SJCRH30 (cell line): ENCODE measurements around the gene GRB10. TPM values are rescaled to one million over a fixed set of nuclear protein-coding genes. Genes with fewer than 3 reads are reported as not detected.

ENCODE experiments used
- DNase-seq, 2 experiments: peaks; one replicate each; pipeline ENCODE4 v3.0.0-alpha.2; 2015 to 2020
- H3K27ac ChIP-seq: fragments of 250-450 bp; sonication (Bioruptor Pico); 2 replicates; pipeline ENCODE4 v1.5.1; 2020; ENCODE audit warnings: mild to moderate bottlenecking, moderate library complexity
- H3K27me3 ChIP-seq: fragments of 250-450 bp; sonication (Bioruptor Pico); 2 replicates; pipeline ENCODE4 v1.5.1; 2020; ENCODE audit warnings: mild to moderate bottlenecking, moderate library complexity
- H3K36me3 ChIP-seq: fragments of 250-450 bp; sonication (Bioruptor Pico); 2 replicates; pipeline ENCODE4 v1.5.1; 2020; ENCODE audit warnings: mild to moderate bottlenecking, moderate library complexity
- H3K4me1 ChIP-seq: fragments of 250-450 bp; sonication (Bioruptor Pico); 2 replicates; pipeline ENCODE4 v1.5.1; 2020; ENCODE audit warnings: mild to moderate bottlenecking, moderate library complexity
- H3K4me3 ChIP-seq: fragments of 250-450 bp; sonication (Bioruptor Pico); 2 replicates; pipeline ENCODE4 v1.5.1; 2020; ENCODE audit warnings: mild to moderate bottlenecking, moderate library complexity
- H3K9me3 ChIP-seq: fragments of 250-450 bp; sonication (Bioruptor Pico); replicated peaks from 2 replicates; pipeline ENCODE4 v1.5.1; 2020; ENCODE audit warnings: mild to moderate bottlenecking, moderate library complexity
- total RNA-seq: library from RNA; depleted of rRNA; stranded (reverse); fragments of >200 nt; shearing (Covaris generic); gene quantifications from 2 replicates; pipeline ENCODE4 v1.2.3, GENCODE V29; 2014

GRB10 gene
- total RNA-seq, 1 experiment from 2014 or later, result 0.95 TPM

GRCh38 chr7:50657341-50657873 lies 125.3 kb downstream of the GRB10 start:
- Histone ChIP-seq H3K4me3 (no peak overlapping the region), H3K4me1 (no peaks in the 10 kb centered on the region), H3K27ac (no peak overlapping the region), H3K27me3 (no peaks in the 10 kb centered on the region), H3K9me3 (no peaks in the 10 kb centered on the region), H3K36me3 (no peaks in the 10 kb centered on the region)
- DNase-seq, result no peak

- Histone ChIP-seq H3K4me3 (no peak overlapping the region), H3K27ac (no peak overlapping the region)
- no peak for DNase-seq
These were observed 126.4 kb downstream of the GRB10 start for GRCh38 chr7:50656141-50656895.

GRCh38 chr7:50655490-50655889 lies 127.2 kb downstream of the GRB10 start:
- no peak overlapping the region for H3K27ac ChIP-seq
- no peaks in the 10 kb centered on the region; the same call in 1 of the 2 replicates for H3K27me3 ChIP-seq
- no peak for DNase-seq
- H3K4me3 ChIP-seq, result no peak overlapping the region
- H3K9me3 ChIP-seq, result no peaks in the 10 kb centered on the region
- H3K36me3 ChIP-seq, result no peaks in the 10 kb centered on the region
- H3K4me1 ChIP-seq, result no peaks in the 10 kb centered on the region

More at GRCh38 chr7:50656141-50656895, 126.4 kb downstream of the GRB10 start:
- Histone ChIP-seq H3K27me3 (no peaks in the 10 kb centered on the region; the same call in 1 of the 2 replicates), H3K9me3 (no peaks in the 10 kb centered on the region), H3K36me3 (no peaks in the 10 kb centered on the region), H3K4me1 (no peaks in the 10 kb centered on the region)

DNA sequence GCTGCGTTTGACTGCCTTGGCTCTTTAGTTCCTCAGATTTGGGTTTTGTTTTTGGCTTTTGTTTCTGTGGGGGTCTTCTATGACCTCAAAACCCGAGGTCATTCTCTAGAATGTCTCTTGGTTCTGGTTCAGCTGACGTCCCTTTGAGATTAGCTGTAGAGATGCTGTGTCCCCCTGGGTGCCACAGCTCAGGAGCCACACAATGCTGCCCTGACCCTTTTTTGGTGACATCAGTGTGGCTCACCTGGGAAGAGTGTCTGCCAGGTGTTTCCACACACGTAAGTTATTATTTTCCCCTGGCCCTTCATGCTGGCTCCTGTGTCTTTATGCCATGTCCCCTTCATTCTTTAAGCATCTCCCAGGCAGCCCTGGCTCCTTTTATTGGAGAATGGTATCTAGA lies 127.7 kb downstream of the GRB10 start:
- Histone ChIP-seq H3K27me3 (no peaks in the 10 kb centered on the region; the same call in 1 of the 2 replicates), H3K27ac (no peak overlapping the region), H3K4me1 (no peaks in the 10 kb centered on the region), H3K4me3 (no peak overlapping the region), H3K36me3 (no peaks in the 10 kb centered on the region), H3K9me3 (no peaks in the 10 kb centered on the region)
- no peak for DNase-seq

DNA sequence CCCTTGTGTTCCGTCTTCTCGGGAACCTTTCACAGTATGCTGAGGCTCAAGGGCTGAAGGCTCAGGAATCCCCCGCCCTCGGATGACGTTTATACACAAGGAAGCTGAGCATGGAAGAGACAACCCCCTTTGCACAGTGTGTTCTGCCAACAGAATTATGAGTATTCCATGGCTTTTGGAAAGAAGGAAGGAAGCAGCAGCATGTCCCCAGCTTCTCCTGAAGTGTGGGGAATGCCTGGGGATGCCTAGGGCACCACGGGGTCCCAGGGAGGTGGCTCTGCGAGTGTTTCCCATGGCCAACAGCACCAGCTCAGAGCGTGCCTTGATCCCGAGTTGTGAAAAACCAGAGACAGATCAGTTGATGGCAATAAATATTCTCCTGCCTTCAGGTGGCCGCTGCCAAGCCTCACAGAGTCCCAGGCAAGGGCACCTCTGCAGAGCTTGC lies 128.7 kb downstream of the GRB10 start:
- H3K27ac ChIP-seq, result no peak overlapping the region
- H3K4me3 ChIP-seq, result no peak overlapping the region
- H3K4me1 ChIP-seq, result no peaks in the 10 kb centered on the region
- no peaks in the 10 kb centered on the region; the same call in 1 of the 2 replicates for H3K27me3 ChIP-seq
- no peaks in the 10 kb centered on the region for H3K9me3 ChIP-seq
- no peaks in the 10 kb centered on the region for H3K36me3 ChIP-seq
- no peak for DNase-seq

DNA sequence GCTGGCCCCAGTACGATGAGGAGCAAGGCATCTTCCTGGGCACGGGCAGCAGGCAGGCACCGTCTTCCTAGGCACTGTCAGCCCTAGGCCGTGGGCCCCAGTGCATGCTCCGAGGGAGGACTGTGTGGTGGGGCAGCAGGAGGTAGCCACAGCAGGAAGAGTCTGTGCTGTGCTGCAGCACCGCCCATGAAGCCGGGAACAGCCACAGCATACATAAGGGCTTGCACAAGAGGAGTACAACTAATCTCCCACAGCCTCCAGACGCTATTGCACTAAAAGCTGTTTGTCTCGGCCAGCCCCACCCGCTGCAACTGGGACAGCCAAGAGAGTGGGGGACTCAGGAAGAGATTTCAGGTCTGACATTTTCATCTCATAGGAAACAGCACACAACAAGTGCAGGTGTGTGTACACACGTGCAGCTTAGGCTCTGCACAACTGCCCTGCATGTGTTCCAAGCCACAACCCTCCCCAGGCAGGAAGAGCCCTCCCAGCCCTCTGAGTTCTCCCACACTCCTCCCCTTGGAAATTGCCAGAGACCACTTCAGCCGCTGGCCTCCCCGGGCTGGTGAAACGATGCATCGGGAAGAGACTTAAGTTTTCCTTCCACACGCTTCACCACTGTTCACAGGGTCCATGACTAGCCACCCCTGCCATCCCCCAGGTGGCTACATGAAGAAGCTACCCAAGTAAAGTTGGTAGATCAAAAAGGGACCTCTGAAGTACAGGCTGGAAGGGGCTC lies 129.4 kb downstream of the GRB10 start:
- no peaks in the 10 kb centered on the region for H3K9me3 ChIP-seq
- no peak for DNase-seq
- H3K4me3 ChIP-seq, result no peak overlapping the region
- no peaks in the 10 kb centered on the region for H3K4me1 ChIP-seq
- no peaks in the 10 kb centered on the region; the same call in 1 of the 2 replicates for H3K27me3 ChIP-seq
- H3K36me3 ChIP-seq, result no peaks in the 10 kb centered on the region
- no peak overlapping the region for H3K27ac ChIP-seq

DNA sequence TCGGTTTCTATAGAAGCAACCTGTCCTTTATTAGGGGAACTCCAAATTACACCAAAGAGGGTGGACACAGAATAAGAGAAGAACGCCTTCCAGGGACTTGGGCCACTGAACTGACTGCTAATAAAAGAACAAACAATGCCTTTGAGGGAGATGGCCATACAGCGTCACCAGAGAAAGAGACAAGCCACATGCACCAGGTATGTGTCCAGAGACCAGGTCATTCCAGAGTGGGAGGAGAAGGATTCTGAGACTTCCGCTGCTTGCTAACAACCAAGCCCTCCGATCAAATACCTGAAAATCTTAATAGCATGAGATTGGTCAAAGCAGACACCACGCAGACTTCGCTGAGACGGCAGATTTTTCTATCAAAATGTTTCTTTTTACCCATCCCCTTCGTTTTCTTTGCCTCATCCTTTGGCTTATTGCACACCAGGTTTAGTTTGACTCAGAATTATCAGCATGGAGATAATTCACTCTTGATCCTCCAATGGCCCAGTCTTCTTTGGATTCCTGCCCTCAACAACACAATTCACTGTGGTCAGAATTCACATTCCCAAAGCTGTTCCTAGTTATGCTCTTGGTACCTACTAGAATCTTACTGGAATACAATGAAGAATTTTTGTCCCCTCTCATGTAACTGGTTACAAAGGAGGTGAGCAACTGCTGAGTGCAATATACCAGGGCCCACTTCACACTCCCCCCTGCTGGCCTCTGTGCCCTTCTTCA lies 130.1 kb downstream of the GRB10 start:
- no peaks in the 10 kb centered on the region for H3K9me3 ChIP-seq
- H3K27me3 ChIP-seq, result no peaks in the 10 kb centered on the region; the same call in 1 of the 2 replicates
- H3K27ac ChIP-seq, result no peak overlapping the region
- H3K4me1 ChIP-seq, result no peaks in the 10 kb centered on the region
- DNase-seq, result no peak
- H3K36me3 ChIP-seq, result no peaks in the 10 kb centered on the region
- no peak overlapping the region for H3K4me3 ChIP-seq

DNA sequence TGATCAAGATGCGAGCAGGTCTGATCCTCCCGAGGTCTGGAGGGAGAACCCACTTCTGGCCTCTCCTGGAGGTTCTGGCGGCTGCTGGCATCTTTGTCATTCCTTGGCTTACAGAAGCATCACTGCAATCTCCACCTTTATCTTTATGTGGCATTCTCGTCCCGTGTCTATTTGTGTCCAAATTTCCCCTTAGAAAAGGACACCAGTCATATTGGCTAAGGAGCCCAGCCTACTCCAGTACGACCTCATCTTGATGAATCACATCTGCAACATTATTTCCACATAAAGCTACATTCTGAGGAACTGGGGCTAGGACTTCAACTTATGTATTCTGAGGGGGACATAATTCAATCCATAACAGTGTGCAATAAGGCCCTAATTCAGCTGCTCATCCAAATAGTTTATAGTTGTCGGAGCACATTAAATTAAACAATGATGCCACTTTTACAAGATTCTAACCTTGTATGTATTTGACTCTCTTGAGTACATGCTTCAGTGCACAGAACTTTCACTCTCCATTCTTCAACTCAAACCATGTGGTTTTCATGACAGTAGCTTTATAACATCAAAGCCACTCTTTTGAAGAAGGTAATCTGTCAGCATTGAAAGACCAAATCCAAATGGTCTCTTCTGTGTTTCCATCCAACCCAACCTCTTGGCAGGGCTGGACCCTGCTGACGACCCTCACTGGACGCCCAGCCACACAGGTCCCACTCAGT lies 131.3 kb downstream of the GRB10 start:
- Histone ChIP-seq H3K4me1 (no peaks in the 10 kb centered on the region), H3K4me3 (no peak overlapping the region), H3K27ac (no peak overlapping the region), H3K9me3 (no peaks in the 10 kb centered on the region), H3K36me3 (no peaks in the 10 kb centered on the region), H3K27me3 (no peaks in the 10 kb centered on the region; the same call in 1 of the 2 replicates)
- no peak for DNase-seq

DNA sequence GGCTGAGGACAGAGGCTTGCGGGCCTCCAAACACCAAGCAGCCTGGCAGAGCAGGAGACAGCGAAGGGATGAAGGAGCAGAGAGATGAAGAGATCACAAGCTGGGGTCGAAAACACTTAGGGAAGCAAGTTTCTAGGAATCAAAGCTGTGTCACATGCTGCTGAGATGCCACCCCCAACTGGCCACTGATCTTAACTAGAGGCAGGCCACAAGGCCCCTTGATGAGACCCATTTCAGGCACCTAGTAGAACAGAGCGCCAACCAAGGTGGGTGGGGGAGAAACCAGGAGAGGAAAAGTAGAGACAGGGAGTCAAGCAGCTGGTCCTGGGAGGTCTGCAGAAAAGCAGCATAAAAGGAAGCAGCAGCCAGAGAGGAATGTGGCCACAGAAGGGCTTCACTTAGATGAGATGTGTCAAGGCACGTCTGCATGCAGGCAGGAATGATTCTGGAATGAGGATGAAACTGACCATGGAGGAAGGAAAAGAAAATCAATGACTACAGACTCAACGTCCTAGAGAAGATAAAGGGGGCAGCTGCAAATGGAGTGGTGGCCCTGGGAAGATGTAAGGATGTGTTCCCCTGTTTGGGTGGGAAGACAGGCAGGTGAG lies 132.5 kb downstream of the GRB10 start:
- no peaks in the 10 kb centered on the region for H3K4me1 ChIP-seq
- no peaks in the 10 kb centered on the region for H3K36me3 ChIP-seq
- H3K27me3 ChIP-seq, result no peaks in the 10 kb centered on the region; the same call in 1 of the 2 replicates
- no peak overlapping the region for H3K4me3 ChIP-seq
- no peak for DNase-seq
- H3K27ac ChIP-seq, result no peak overlapping the region
- H3K9me3 ChIP-seq, result no peaks in the 10 kb centered on the region

- no peaks in the 10 kb centered on the region for H3K9me3 ChIP-seq
- H3K27ac ChIP-seq, result no peak overlapping the region
- DNase-seq, result no peak
- H3K4me3 ChIP-seq, result no peak overlapping the region
- no peaks in the 10 kb centered on the region for H3K4me1 ChIP-seq
- no peaks in the 10 kb centered on the region; the same call in 1 of the 2 replicates for H3K27me3 ChIP-seq
- no peaks in the 10 kb centered on the region for H3K36me3 ChIP-seq
These were observed 133.3 kb downstream of the GRB10 start for GRCh38 chr7:50649259-50649885.

GRCh38 chr7:50648570-50649169 lies 134.0 kb downstream of the GRB10 start:
- no peaks in the 10 kb centered on the region for H3K36me3 ChIP-seq
- H3K4me1 ChIP-seq, result no peaks in the 10 kb centered on the region
- no peak overlapping the region for H3K27ac ChIP-seq
- no peak for DNase-seq
- no peaks in the 10 kb centered on the region; the same call in 1 of the 2 replicates for H3K27me3 ChIP-seq
- H3K9me3 ChIP-seq, result no peaks in the 10 kb centered on the region
- no peak overlapping the region for H3K4me3 ChIP-seq

GRCh38 chr7:50648076-50648475 lies 134.6 kb downstream of the GRB10 start:
- Histone ChIP-seq H3K27me3 (peaks cover 5% of the 10 kb centered on the region; the same call in 1 of the 2 replicates), H3K27ac (no peak overlapping the region), H3K9me3 (no peaks in the 10 kb centered on the region), H3K4me3 (no peak overlapping the region), H3K4me1 (no peaks in the 10 kb centered on the region), H3K36me3 (no peaks in the 10 kb centered on the region)
- DNase-seq, result no peak
